Mesenchymal stem cell (in vitro differentiated cells and primary cell): ENCODE measurements around the gene SMCHD1.

Experiments
- DNase-seq: peaks from one replicate; pipeline ENCODE4 v3.0.0-alpha.2; 2013
- H2AFZ ChIP-seq: one replicate; pipeline ENCODE4 v1.6.1; 2013; ENCODE audit warnings: low read depth, mild to moderate bottlenecking, control low read depth, inconsistent platforms, low read length, moderate library complexity
- H2AK5ac ChIP-seq: 2 replicates; pipeline ENCODE4 v1.6.1; 2013; ENCODE audit warnings: low read length, moderate library complexity, mild to moderate bottlenecking, inconsistent platforms; ENCODE audit not compliant: severe bottlenecking
- H2BK120ac ChIP-seq: one replicate; pipeline ENCODE4 v1.6.1; 2013; ENCODE audit warnings: low read depth, mild to moderate bottlenecking, inconsistent platforms, low read length, moderate library complexity
- H2BK12ac ChIP-seq, 2 experiments: one replicate each; pipeline ENCODE4 v1.6.1; 2013; ENCODE audit warnings: inconsistent platforms in 2 of 2, low read length in 2 of 2, mild to moderate bottlenecking in 2 of 2, moderate library complexity in 2 of 2, control low read depth in 1 of 2
- H2BK15ac ChIP-seq: one replicate; pipeline ENCODE4 v1.6.1; 2013; ENCODE audit warnings: mild to moderate bottlenecking, low read depth, inconsistent platforms; ENCODE audit not compliant: poor library complexity, severe bottlenecking
- H2BK5ac ChIP-seq: 2 replicates; pipeline ENCODE4 v1.6.1; 2013; ENCODE audit warnings: low read depth, mild to moderate bottlenecking, low read length, control low read depth, inconsistent platforms; ENCODE audit not compliant: poor library complexity, severe bottlenecking
- H3K14ac ChIP-seq, 2 experiments: one replicate each; pipeline ENCODE4 v1.6.1; 2013; ENCODE audit warnings: inconsistent platforms in 2 of 2, low read length in 2 of 2, control low read depth in 1 of 2, mild to moderate bottlenecking in 1 of 2, moderate library complexity in 1 of 2
- H3K18ac ChIP-seq, 2 experiments: one replicate each; pipeline ENCODE4 v1.6.1; 2013; ENCODE audit warnings: inconsistent platforms in 2 of 2, low read length in 2 of 2, control low read depth in 1 of 2, low read depth in 1 of 2, mild to moderate bottlenecking in 1 of 2
- H3K23ac ChIP-seq, 2 experiments: one replicate each; pipeline ENCODE4 v1.6.1; 2013; ENCODE audit warnings: inconsistent platforms in 2 of 2, low read length in 2 of 2, mild to moderate bottlenecking in 2 of 2, moderate library complexity in 2 of 2, control low read depth in 1 of 2
- H3K27ac ChIP-seq: 2 replicates; pipeline ENCODE4 v1.5.1; 2013; ENCODE audit warnings: mild to moderate bottlenecking, moderate library complexity, low read length, control low read depth, inconsistent platforms; ENCODE audit not compliant: poor library complexity, severe bottlenecking
- H3K27me3 ChIP-seq, 2 experiments: 2 replicates each; pipeline versions ENCODE4 v1.6.1 to v1.7.0; 2013; ENCODE audit warnings: low read length in 2 of 2, mild to moderate bottlenecking in 2 of 2, moderate library complexity in 2 of 2, control low read depth in 1 of 2, inconsistent platforms in 1 of 2; ENCODE audit not compliant: control insufficient read depth in 1 of 2, insufficient read depth in 1 of 2
- H3K36me3 ChIP-seq, 2 experiments: 2 replicates each; pipeline versions ENCODE4 v1.6.1 to v1.7.0; 2013; ENCODE audit warnings: low read length in 2 of 2, control low read depth in 1 of 2, inconsistent platforms in 1 of 2, low read depth in 1 of 2, mild to moderate bottlenecking in 1 of 2; ENCODE audit not compliant: insufficient read depth in 2 of 2, control insufficient read depth in 1 of 2
- H3K4ac ChIP-seq, 2 experiments: one replicate each; pipeline ENCODE4 v1.6.1; 2013; ENCODE audit warnings: inconsistent platforms in 2 of 2, low read length in 2 of 2, mild to moderate bottlenecking in 2 of 2, moderate library complexity in 2 of 2, control low read depth in 1 of 2, low read depth in 1 of 2
- H3K4me1 ChIP-seq: 2 replicates; pipeline ENCODE4 v1.6.1; 2013; ENCODE audit warnings: low read depth, low read length, control low read depth; ENCODE audit not compliant: control insufficient read depth, insufficient read depth
- H3K4me2 ChIP-seq: 2 replicates; pipeline ENCODE4 v1.6.1; 2013; ENCODE audit warnings: low read length, mild to moderate bottlenecking, inconsistent platforms; ENCODE audit not compliant: poor library complexity, severe bottlenecking
- H3K4me3 ChIP-seq, 2 experiments: 2 replicates each; pipeline versions ENCODE4 v1.5.1 to v1.7.0; 2013; ENCODE audit warnings: low read length in 2 of 2, mild to moderate bottlenecking in 2 of 2, control low read depth in 1 of 2, low read depth in 1 of 2; ENCODE audit not compliant: insufficient read depth in 1 of 2
- H3K79me1 ChIP-seq: replicated peaks from 2 replicates; pipeline ENCODE4 v1.6.1; 2013; ENCODE audit warnings: mild to moderate bottlenecking, control low read depth, low read length, inconsistent platforms; ENCODE audit not compliant: poor library complexity, severe bottlenecking
- H3K9ac ChIP-seq: 2 replicates; pipeline ENCODE4 v1.7.0; 2013; ENCODE audit warnings: mild to moderate bottlenecking, low read length, moderate library complexity
- H3K9me3 ChIP-seq: 2 replicates; pipeline ENCODE4 v1.7.0; 2013; ENCODE audit warnings: mild to moderate bottlenecking, low read length; ENCODE audit not compliant: control insufficient read depth
- H4K8ac ChIP-seq: one replicate; pipeline ENCODE4 v1.6.1; 2013; ENCODE audit warnings: inconsistent platforms, mild to moderate bottlenecking, low read length, moderate library complexity
- H4K91ac ChIP-seq: one replicate; pipeline ENCODE4 v1.6.1; 2013; ENCODE audit warnings: mild to moderate bottlenecking, low read length, inconsistent platforms
- WGBS: methylation state at CpG from one replicate; pipeline ENCODE4 v1.1.7; 2013; ENCODE audit warnings: mixed read lengths; 5-methylcytosine and 5-hydroxymethylcytosine counted together

The SMCHD1 gene

DNA sequence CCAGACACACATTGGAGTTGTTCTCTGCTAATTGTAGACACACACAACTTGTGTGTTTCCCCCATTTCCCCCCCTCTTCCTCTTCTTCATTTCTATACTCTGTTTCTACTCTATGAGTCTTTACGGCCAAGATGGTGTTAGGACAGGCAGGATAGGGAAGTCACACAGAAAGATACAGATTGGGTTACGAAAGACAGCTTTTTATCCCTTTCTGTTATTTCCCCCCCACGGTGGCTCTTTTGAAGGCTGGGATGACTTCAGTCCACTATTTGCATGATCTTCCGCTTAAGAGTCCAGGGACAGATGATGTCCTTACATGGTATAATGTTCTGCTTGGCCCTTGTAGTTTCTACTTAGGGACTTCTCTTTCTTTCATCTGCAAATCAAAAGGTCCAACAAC, 189.6 kb downstream of the SMCHD1 start:
- WGBS = 100% methylated on average over 2 of the region's 4 CpGs
- Histone ChIP-seq H3K36me3 (no peaks in the 10 kb centered on the region), H2BK5ac (no peak overlapping the region), H4K8ac (no peak overlapping the region), H3K9ac (no peak overlapping the region), H3K4me1 (peaks cover 16% of the 10 kb centered on the region), H3K9me3 (no peaks in the 10 kb centered on the region), H3K14ac (no peak overlapping the region), H3K4ac (no peak overlapping the region), H4K91ac (no peak overlapping the region), H2AFZ (no peak overlapping the region), H3K27ac (no peak overlapping the region), H3K4me3 (no peak overlapping the region), H3K79me1 (no peaks in the 10 kb centered on the region), H3K23ac (no peak overlapping the region), H3K18ac (no peak overlapping the region), H2BK120ac (no peak overlapping the region), H2BK15ac (no peak overlapping the region), H2AK5ac (no peak overlapping the region), H3K4me2 (no peak overlapping the region), H3K27me3 (peaks cover 0 to 48% of the 10 kb centered on the region in 2 experiments), H2BK12ac (no peak overlapping the region)
- no peak for DNase-seq

DNA sequence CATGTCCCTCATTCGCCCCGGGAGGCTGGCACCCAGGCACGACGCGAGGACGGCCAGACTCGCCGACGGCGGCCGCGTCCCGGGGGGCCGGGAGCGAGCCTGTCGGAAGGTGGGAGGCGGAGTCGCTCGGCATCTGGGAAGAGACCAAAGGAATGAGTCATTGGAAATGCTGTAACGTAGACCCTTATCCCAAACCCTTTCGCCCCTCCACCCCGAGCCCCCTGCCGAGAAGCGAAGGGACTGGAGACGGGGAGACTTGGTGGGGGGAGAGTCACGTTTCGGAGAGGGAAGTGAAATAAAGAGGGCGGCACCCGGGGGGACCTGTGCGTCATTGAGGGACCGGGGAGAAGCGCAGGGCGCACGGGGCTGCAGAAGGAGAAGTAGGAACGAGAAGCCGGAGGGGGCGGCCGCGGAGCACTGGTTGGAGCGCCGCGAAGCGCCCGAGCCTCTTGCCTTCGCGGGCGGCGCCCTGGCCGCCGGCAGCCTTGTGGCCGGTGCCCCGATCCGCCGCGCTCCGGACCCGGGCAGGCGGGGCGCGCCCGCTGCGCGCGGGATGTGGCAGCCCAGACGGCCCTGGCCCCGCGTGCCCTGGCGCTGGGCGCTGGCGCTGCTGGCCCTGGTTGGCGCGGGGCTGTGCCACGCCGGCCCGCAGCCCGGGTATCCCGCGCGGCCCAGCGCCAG, 191.2 kb downstream of the SMCHD1 start, which contains the start of gene EMILIN2:
Gene EMILIN2 (plus strand): TSS at position 371 of the 681 bp plus-strand sequence. CDS start 183 bp downstream, at position 554.
- peak within 1 kb of the TSS in 1 of 2 experiments; percentile 26 for H2BK12ac ChIP-seq
- H3K14ac ChIP-seq = no peak within 1 kb of the TSS
- no peak within 1 kb of the TSS for H3K4ac ChIP-seq
- H3K4me2 ChIP-seq = peak within 1 kb of the TSS; percentile 96
- peak within 1 kb of the TSS; percentile 58 for H2AFZ ChIP-seq
- no peaks in the 10 kb centered on the region for H3K9me3 ChIP-seq
- H3K27ac ChIP-seq = no peak within 1 kb of the TSS
- no peak within 1 kb of the TSS for H4K8ac ChIP-seq
- no peak within 1 kb of the TSS for H2AK5ac ChIP-seq
- H3K9ac ChIP-seq = peak within 1 kb of the TSS; percentile 85
- under 1% methylated on average over 46 of the region's 80 CpGs for WGBS
- no peak within 1 kb of the TSS for H2BK15ac ChIP-seq
- H3K79me1 ChIP-seq = no peaks in the 10 kb centered on the region
- H4K91ac ChIP-seq = no peak within 1 kb of the TSS
- no peak within 1 kb of the TSS for H3K18ac ChIP-seq
- H3K23ac ChIP-seq = no peak within 1 kb of the TSS
- DNase-seq = peak; percentile 57
- H3K27me3 ChIP-seq = peaks cover 0 to 43% of the 10 kb centered on the region in 2 experiments
- no peak within 1 kb of the TSS for H2BK120ac ChIP-seq
- peak within 1 kb of the TSS; percentile 54 to 80 for H3K4me3 ChIP-seq
- peaks cover 18% of the 10 kb centered on the region for H3K4me1 ChIP-seq
- H2BK5ac ChIP-seq = no peak within 1 kb of the TSS
- no peaks in the 10 kb centered on the region for H3K36me3 ChIP-seq

DNA sequence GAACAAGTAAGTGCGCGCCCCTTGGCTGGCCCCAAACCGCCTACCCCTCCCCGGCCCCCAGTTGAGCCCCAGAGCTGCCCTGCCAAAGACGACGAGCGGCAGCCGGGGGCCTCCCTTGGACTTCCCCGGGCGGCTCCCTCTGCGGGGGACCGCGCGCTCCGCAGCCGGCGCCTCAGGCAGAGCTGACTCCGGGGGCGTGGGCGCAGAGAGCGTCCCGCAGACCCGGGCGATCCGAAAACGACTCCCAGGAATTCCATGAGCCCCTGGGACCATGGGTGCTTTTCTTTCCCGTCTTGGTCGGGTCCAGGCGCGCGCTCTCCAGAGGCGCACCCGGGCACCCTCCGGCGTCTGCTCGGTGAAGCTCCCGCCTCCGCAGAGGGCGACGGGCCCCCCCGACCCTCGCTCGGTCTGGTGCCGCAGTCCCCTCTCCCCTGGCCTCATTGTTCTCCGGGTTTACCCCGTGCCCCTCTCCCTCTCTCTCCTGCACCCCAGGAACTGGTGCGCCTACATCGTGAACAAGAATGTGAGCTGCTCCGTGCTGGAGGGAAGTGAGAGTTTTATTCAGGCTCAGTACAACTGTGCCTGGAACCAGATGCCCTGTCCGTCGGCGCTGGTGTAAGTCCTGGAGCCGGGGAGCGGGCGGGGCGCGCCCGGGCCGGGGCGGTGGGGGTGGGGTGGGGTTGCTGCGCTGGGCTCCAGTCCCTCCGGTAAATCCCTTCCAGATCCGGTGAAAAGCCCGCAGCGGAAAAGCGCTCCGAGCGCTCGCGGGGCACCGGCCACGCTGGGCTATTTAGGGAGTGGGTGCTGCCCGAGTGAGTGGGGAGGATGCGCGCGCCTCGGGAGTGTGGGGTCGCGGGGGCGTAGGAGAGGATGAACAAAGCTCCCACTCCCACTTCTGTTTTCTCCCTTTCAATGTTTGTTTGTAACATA, 192.1 kb downstream of the SMCHD1 start:
- Histone ChIP-seq H2BK5ac (no peak overlapping the region), H3K4me3 (peak overlapping the region; percentile 54 to 80), H3K4ac (no peak overlapping the region), H2AFZ (no peak overlapping the region), H3K4me1 (peaks cover 18% of the 10 kb centered on the region), H3K14ac (no peak overlapping the region), H3K9ac (peak overlapping the region; percentile 85), H3K27ac (no peak overlapping the region), H3K23ac (no peak overlapping the region), H3K18ac (no peak overlapping the region), H2AK5ac (no peak overlapping the region), H3K9me3 (no peaks in the 10 kb centered on the region), H2BK15ac (no peak overlapping the region), H3K36me3 (no peaks in the 10 kb centered on the region), H3K4me2 (peak overlapping the region; percentile 96), H2BK12ac (no peak overlapping the region), H3K27me3 (peaks cover 0 to 43% of the 10 kb centered on the region in 2 experiments), H3K79me1 (no peaks in the 10 kb centered on the region), H4K91ac (no peak overlapping the region), H2BK120ac (no peak overlapping the region), H4K8ac (no peak overlapping the region)
- peak; percentile 30 for DNase-seq
- under 1% methylated on average over 63 of the region's 80 CpGs for WGBS
